ENCODE data around the gene STARD13.

The STARD13 gene

DNA sequence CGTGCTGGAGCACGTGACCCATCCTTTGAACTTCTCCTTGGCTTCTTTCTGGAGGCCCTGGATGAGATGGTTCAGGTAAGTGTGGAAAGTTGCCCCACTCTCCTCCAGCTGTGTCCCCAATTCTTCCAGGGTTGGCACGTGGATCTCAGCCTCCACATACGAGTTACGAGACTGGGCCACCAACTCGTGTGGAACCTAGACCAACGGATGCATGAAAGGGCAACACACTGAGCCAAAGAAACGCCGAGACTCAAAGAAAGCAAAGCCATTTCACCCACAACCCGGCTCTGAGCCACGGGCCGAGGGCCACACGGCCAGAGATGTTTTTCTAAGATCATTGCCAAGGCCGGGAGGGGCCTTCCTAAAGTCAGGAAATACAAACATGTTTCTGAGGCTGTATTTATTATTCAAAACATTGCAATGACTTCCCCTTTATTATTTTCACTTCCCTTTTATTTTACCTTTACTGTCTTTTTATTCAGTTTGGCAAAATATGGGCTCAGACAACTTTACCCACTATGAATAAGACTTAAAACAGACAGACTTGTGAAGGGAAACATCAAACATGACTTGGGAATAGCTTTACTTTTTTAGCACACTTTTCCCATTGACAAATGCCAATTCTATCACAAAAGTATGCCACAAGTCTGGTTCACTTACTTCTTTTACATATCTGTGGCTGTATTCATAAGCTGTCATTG is 174.7 kb downstream of the STARD13 start:
- H3K9me3 Mint-ChIP-seq: no peaks in the 10 kb centered on the region

GRCh38 chr13:33110386-33110712 is 175.2 kb downstream of the STARD13 start:
- Mint-ChIP-seq H3K27me3 (ENCODE audit: low read depth) (no peaks in the 10 kb centered on the region), H3K9me3 (no peaks in the 10 kb centered on the region), H3K4me1 (peaks cover 45% of the 10 kb centered on the region), H3K36me3 (ENCODE audit: low read depth) (peaks cover 70% of the 10 kb centered on the region), H3K4me3 (no peak overlapping the region), H3K27ac (peak overlapping the region in 2 of 3 experiments; percentile 42 to 95)
- no peak for TF ChIP-seq CTCF (IDR thresholded peaks at IDR 0.05; ENCODE audit: unreplicated experiment in 3 of 3)

More for the DNA sequence above, 174.7 kb downstream of the STARD13 start:
- H3K27me3 Mint-ChIP-seq (ENCODE audit: low read depth): no peaks in the 10 kb centered on the region
- peaks cover 70% of the 10 kb centered on the region for H3K36me3 Mint-ChIP-seq (ENCODE audit: low read depth)
- no peak overlapping the region for H3K4me3 Mint-ChIP-seq
- peak overlapping the region; percentile 89 to 95 (median 90) for H3K27ac Mint-ChIP-seq
- no peak for TF ChIP-seq CTCF (IDR thresholded peaks at IDR 0.05; ENCODE audit: unreplicated experiment in 3 of 3)
- peaks cover 45% of the 10 kb centered on the region for H3K4me1 Mint-ChIP-seq

DNA sequence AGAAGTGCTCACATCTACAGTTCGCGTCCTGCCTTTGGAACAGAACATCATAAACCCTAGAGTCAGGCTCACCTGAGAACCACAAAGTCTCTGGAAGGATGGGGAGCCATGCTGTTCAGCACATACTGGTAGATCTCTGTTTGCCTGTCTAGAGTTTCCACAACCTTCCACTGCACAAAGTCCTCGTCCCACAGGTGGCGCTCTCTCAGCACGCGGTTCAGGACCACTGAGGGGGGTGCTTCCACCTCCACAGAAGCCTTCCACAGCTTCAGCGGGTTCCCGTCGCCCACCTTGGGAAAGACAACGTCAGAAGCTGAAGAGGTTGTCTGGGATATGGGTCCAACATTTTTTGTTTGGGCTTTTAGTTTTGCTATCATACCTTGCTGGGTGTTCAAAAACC is 175.8 kb downstream of the STARD13 start:
- peaks cover 45% of the 10 kb centered on the region for H3K4me1 Mint-ChIP-seq
- H3K9me3 Mint-ChIP-seq: no peaks in the 10 kb centered on the region
- peaks cover 67% of the 10 kb centered on the region for H3K36me3 Mint-ChIP-seq (ENCODE audit: low read depth)
- peak overlapping the region; percentile 37 to 95 (median 68) for H3K27ac Mint-ChIP-seq
- no peak overlapping the region for H3K4me3 Mint-ChIP-seq
- no peaks in the 10 kb centered on the region for H3K27me3 Mint-ChIP-seq (ENCODE audit: low read depth)
- no peak for TF ChIP-seq CTCF (IDR thresholded peaks at IDR 0.05; ENCODE audit: unreplicated experiment in 3 of 3)

GRCh38 chr13:33109271-33109697 is 176.3 kb downstream of the STARD13 start:
- Mint-ChIP-seq H3K27me3 (ENCODE audit: low read depth) (no peaks in the 10 kb centered on the region), H3K4me1 (peaks cover 41% of the 10 kb centered on the region), H3K36me3 (ENCODE audit: low read depth) (peaks cover 69% of the 10 kb centered on the region), H3K27ac (peak overlapping the region; percentile 37 to 85 (median 68)), H3K9me3 (no peaks in the 10 kb centered on the region), H3K4me3 (no peak overlapping the region)
- no peak for TF ChIP-seq CTCF (IDR thresholded peaks at IDR 0.05; ENCODE audit: unreplicated experiment in 3 of 3)

- Mint-ChIP-seq H3K9me3 (no peaks in the 10 kb centered on the region), H3K4me1 (peaks cover 35% of the 10 kb centered on the region), H3K27me3 (ENCODE audit: low read depth) (no peaks in the 10 kb centered on the region), H3K4me3 (no peak overlapping the region), H3K27ac (peak overlapping the region in 1 of 3 experiments; percentile 85), H3K36me3 (ENCODE audit: low read depth) (peaks cover 72% of the 10 kb centered on the region)
- TF ChIP-seq CTCF (IDR thresholded peaks at IDR 0.05; ENCODE audit: unreplicated experiment in 3 of 3): no peak
These were observed 176.9 kb downstream of the STARD13 start for GRCh38 chr13:33108620-33109019.

DNA sequence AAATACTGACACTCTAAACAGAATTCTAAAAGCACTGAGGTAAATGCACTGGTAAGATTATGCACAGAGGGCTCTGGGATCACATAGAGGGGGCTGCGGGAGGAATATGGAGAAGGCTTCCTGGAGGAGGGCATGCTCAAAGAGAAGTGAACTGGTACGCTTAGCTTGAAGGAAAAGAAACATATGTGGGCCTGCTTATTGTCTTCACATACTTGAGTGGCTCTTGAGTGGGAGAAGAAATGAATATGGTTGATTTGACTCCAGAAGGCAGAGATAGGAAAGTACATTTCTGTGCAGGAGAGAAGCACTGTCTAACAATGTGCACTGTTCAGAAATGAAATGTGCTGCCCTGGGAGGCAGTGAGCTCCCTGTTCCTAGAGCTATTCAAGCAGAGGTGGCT is 178.2 kb downstream of the STARD13 start:
- no peaks in the 10 kb centered on the region for H3K9me3 Mint-ChIP-seq
- H3K27me3 Mint-ChIP-seq (ENCODE audit: low read depth): no peaks in the 10 kb centered on the region
- H3K27ac Mint-ChIP-seq: peak overlapping the region in 1 of 3 experiments; percentile 10
- H3K4me1 Mint-ChIP-seq: peaks cover 29% of the 10 kb centered on the region
- TF ChIP-seq CTCF (IDR thresholded peaks at IDR 0.05; ENCODE audit: unreplicated experiment in 3 of 3): no peak
- peaks cover 66% of the 10 kb centered on the region for H3K36me3 Mint-ChIP-seq (ENCODE audit: low read depth)
- no peak overlapping the region for H3K4me3 Mint-ChIP-seq
